ENCODE data around the gene CUBN. TPM values are rescaled to one million over a fixed set of nuclear protein-coding genes. Genes with fewer than 3 reads are reported as not detected.

CUBN gene
- polyA plus RNA-seq, 1 donor = 73.9 TPM

- H3K27ac ChIP-seq (ENCODE audit: low read length) = peak overlapping the region; percentile 1
- H3K36me3 ChIP-seq (ENCODE audit: control insufficient read depth, insufficient read depth, low read length) = peaks cover 13% of the 10 kb centered on the region
- no peak overlapping the region for H3K4me3 ChIP-seq (ENCODE audit: low read length)
- H3K27me3 ChIP-seq (ENCODE audit: control insufficient read depth, insufficient read depth, low read length) = no peaks in the 10 kb centered on the region
- WGBS (ENCODE audit: insufficient coverage, low lambda C conversion rate) = 100% methylated on average over 1 of the region's 2 CpGs
- no peak for DNase-seq
- H3K4me1 ChIP-seq (ENCODE audit: control insufficient read depth, insufficient read depth, low read length) = no peaks in the 10 kb centered on the region
- no peaks in the 10 kb centered on the region for H3K9me3 ChIP-seq (ENCODE audit: control insufficient read depth, low read depth, low read length)
Measured at GRCh38 chr10:17062493-17062892, 67.1 kb downstream of the CUBN start.

- Histone ChIP-seq H3K4me1 (ENCODE audit: control insufficient read depth, insufficient read depth, low read length) (no peaks in the 10 kb centered on the region), H3K9me3 (ENCODE audit: control insufficient read depth, low read depth, low read length) (no peaks in the 10 kb centered on the region), H3K4me3 (ENCODE audit: low read length) (no peak overlapping the region), H3K27ac (ENCODE audit: low read length) (no peak overlapping the region), H3K27me3 (ENCODE audit: control insufficient read depth, insufficient read depth, low read length) (no peaks in the 10 kb centered on the region), H3K36me3 (ENCODE audit: control insufficient read depth, insufficient read depth, low read length) (peaks cover 13% of the 10 kb centered on the region)
- WGBS (ENCODE audit: insufficient coverage, low lambda C conversion rate) = 94% methylated on average over 2 of the region's 7 CpGs
- DNase-seq = no peak
Measured at GRCh38 chr10:17062009-17062408, 67.6 kb downstream of the CUBN start.

GRCh38 chr10:17061418-17061817, 68.2 kb downstream of the CUBN start:
- H3K4me1 ChIP-seq (ENCODE audit: control insufficient read depth, insufficient read depth, low read length) = no peaks in the 10 kb centered on the region
- H3K27ac ChIP-seq (ENCODE audit: low read length) = no peak overlapping the region
- no peak overlapping the region for H3K4me3 ChIP-seq (ENCODE audit: low read length)
- no peak for DNase-seq
- no CpG with 5 or more reads among the region's 2 CpGs for WGBS (ENCODE audit: insufficient coverage, low lambda C conversion rate)
- H3K36me3 ChIP-seq (ENCODE audit: control insufficient read depth, insufficient read depth, low read length) = peaks cover 13% of the 10 kb centered on the region
- H3K27me3 ChIP-seq (ENCODE audit: control insufficient read depth, insufficient read depth, low read length) = no peaks in the 10 kb centered on the region
- H3K9me3 ChIP-seq (ENCODE audit: control insufficient read depth, low read depth, low read length) = no peaks in the 10 kb centered on the region

DNA sequence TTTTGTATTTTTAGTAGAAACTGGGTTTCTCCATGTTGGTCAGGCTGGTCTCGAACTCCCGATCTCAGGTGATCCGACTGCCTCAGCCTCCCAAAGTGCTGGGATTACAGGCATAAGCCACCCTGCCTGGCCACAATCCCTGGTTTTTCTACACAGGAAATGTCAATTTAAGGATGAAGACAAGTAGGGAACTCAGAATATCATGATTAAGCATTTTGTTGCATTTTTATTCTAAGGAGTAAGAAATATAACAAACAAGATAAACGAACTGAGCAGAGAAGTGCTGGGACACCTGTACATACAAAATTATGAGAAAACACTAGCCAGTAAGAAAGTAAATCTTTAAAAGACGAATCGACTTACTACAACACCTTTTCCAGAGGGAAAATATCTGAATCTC, 69.3 kb downstream of the CUBN start:
- H3K27me3 ChIP-seq (ENCODE audit: control insufficient read depth, insufficient read depth, low read length) = no peaks in the 10 kb centered on the region
- H3K27ac ChIP-seq (ENCODE audit: low read length) = no peak overlapping the region
- no peaks in the 10 kb centered on the region for H3K9me3 ChIP-seq (ENCODE audit: control insufficient read depth, low read depth, low read length)
- H3K36me3 ChIP-seq (ENCODE audit: control insufficient read depth, insufficient read depth, low read length) = peaks cover 12% of the 10 kb centered on the region
- WGBS (ENCODE audit: insufficient coverage, low lambda C conversion rate) = 78% methylated on average over 3 of the region's 6 CpGs
- no peak overlapping the region for H3K4me3 ChIP-seq (ENCODE audit: low read length)
- no peaks in the 10 kb centered on the region for H3K4me1 ChIP-seq (ENCODE audit: control insufficient read depth, insufficient read depth, low read length)
- DNase-seq = no peak

GRCh38 chr10:17059197-17059688, 70.4 kb downstream of the CUBN start:
- Histone ChIP-seq H3K9me3 (ENCODE audit: control insufficient read depth, low read depth, low read length) (no peaks in the 10 kb centered on the region), H3K4me3 (ENCODE audit: low read length) (no peak overlapping the region), H3K27me3 (ENCODE audit: control insufficient read depth, insufficient read depth, low read length) (no peaks in the 10 kb centered on the region), H3K4me1 (ENCODE audit: control insufficient read depth, insufficient read depth, low read length) (no peaks in the 10 kb centered on the region), H3K27ac (ENCODE audit: low read length) (no peak overlapping the region), H3K36me3 (ENCODE audit: control insufficient read depth, insufficient read depth, low read length) (peaks cover 8% of the 10 kb centered on the region)
- DNase-seq = no peak

DNA sequence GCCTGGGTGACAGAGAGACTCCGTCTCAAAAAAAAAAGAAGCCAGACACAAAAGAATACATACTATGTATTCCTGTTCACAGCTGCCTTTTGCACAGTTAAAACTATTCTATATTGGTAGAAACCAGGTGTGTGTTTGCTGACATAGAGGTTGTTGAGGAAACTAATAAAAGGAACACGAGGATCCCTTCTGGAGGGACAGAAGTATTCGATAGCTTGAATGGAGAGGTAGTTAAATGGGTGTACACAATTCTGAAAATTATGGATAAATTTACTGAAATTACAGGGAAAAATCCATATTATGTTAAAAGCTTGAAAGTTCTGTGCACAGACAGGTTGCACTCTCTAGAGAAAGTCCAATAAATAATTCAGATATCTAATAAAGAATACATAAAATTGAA, 71.5 kb downstream of the CUBN start:
- Histone ChIP-seq H3K36me3 (ENCODE audit: control insufficient read depth, insufficient read depth, low read length) (peaks cover 2% of the 10 kb centered on the region), H3K27ac (ENCODE audit: low read length) (no peak overlapping the region), H3K27me3 (ENCODE audit: control insufficient read depth, insufficient read depth, low read length) (no peaks in the 10 kb centered on the region), H3K4me1 (ENCODE audit: control insufficient read depth, insufficient read depth, low read length) (no peaks in the 10 kb centered on the region), H3K9me3 (ENCODE audit: control insufficient read depth, low read depth, low read length) (no peaks in the 10 kb centered on the region), H3K4me3 (ENCODE audit: low read length) (no peak overlapping the region)
- 90% methylated on average over 3 of the region's 3 CpGs for WGBS (ENCODE audit: insufficient coverage, low lambda C conversion rate)
- no peak for DNase-seq

DNA sequence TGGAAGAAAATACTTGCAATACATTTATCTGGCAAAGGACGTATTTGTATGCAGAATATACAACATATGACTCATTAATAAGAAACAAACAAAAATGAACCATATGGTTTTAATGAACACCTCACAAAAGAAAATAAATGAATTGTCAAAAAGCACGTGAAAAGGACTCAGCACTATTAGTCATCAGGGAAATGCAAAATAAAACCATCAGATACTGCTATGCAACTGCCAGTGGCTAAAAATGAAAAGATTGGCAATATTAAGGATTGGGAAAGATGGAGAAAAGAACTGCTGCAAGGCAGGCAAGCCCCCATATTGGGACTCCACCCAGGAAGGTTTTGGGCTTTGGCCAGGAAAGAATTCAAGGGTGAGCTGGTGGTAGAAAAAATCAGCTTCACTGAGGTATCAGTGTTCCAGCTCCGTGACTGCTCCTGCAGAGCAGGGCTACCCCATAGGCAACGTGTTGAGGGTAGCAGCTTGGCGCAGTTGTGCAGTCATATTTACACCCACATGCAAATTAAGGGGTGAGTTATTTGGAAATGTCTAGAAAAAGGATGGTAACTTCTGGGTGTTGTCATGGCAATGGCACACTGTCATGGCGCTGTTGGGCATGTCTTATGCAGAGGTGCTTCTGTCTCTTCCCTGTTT, 72.7 kb downstream of the CUBN start:
- no peak overlapping the region for H3K4me3 ChIP-seq (ENCODE audit: low read length)
- no peaks in the 10 kb centered on the region for H3K27me3 ChIP-seq (ENCODE audit: control insufficient read depth, insufficient read depth, low read length)
- H3K9me3 ChIP-seq (ENCODE audit: control insufficient read depth, low read depth, low read length) = no peaks in the 10 kb centered on the region
- H3K4me1 ChIP-seq (ENCODE audit: control insufficient read depth, insufficient read depth, low read length) = no peaks in the 10 kb centered on the region
- WGBS (ENCODE audit: insufficient coverage, low lambda C conversion rate) = no CpG with 5 or more reads among the region's 6 CpGs
- H3K36me3 ChIP-seq (ENCODE audit: control insufficient read depth, insufficient read depth, low read length) = no peaks in the 10 kb centered on the region
- H3K27ac ChIP-seq (ENCODE audit: low read length) = no peak overlapping the region
- DNase-seq = no peak

GRCh38 chr10:17053513-17053912, 76.1 kb downstream of the CUBN start:
- no peak overlapping the region for H3K4me3 ChIP-seq (ENCODE audit: low read length)
- no peaks in the 10 kb centered on the region for H3K4me1 ChIP-seq (ENCODE audit: control insufficient read depth, insufficient read depth, low read length)
- WGBS (ENCODE audit: insufficient coverage, low lambda C conversion rate) = 97% methylated on average over 3 of the region's 3 CpGs
- no peaks in the 10 kb centered on the region for H3K27me3 ChIP-seq (ENCODE audit: control insufficient read depth, insufficient read depth, low read length)
- no peaks in the 10 kb centered on the region for H3K9me3 ChIP-seq (ENCODE audit: control insufficient read depth, low read depth, low read length)
- H3K27ac ChIP-seq (ENCODE audit: low read length) = no peak overlapping the region
- no peak for DNase-seq
- H3K36me3 ChIP-seq (ENCODE audit: control insufficient read depth, insufficient read depth, low read length) = peaks cover 10% of the 10 kb centered on the region

- Histone ChIP-seq H3K27me3 (ENCODE audit: control insufficient read depth, insufficient read depth, low read length) (no peaks in the 10 kb centered on the region), H3K4me3 (ENCODE audit: low read length) (no peak overlapping the region), H3K9me3 (ENCODE audit: control insufficient read depth, low read depth, low read length) (no peaks in the 10 kb centered on the region), H3K27ac (ENCODE audit: low read length) (no peak overlapping the region), H3K36me3 (ENCODE audit: control insufficient read depth, insufficient read depth, low read length) (peaks cover 10% of the 10 kb centered on the region), H3K4me1 (ENCODE audit: control insufficient read depth, insufficient read depth, low read length) (no peaks in the 10 kb centered on the region)
- DNase-seq = no peak
Measured at GRCh38 chr10:17053061-17053460, 76.5 kb downstream of the CUBN start.

DNA sequence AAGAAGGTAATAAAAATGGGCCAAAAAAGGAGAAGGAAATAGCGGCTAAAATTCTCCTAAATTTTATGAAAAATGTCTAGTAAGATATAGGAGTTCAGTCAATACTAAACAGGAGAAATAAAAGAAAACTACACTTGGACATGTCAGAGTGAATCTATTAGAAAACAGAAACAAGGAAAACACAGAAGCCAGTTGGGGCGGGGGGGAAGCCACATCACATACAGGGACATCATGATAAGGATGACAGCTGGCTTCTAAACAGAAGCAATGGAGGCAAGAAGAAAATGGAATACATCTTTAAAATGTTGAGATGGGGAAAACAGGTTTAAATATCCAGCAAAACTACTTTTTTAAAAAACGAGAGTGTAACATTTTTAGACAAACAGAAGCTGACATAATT, 77.8 kb downstream of the CUBN start:
- no peaks in the 10 kb centered on the region for H3K27me3 ChIP-seq (ENCODE audit: control insufficient read depth, insufficient read depth, low read length)
- 90% methylated on average over 2 of the region's 3 CpGs for WGBS (ENCODE audit: insufficient coverage, low lambda C conversion rate)

GRCh38 chr10:17049195-17049594, 80.4 kb downstream of the CUBN start:
- Histone ChIP-seq H3K4me3 (ENCODE audit: low read length) (no peak overlapping the region), H3K27me3 (ENCODE audit: control insufficient read depth, insufficient read depth, low read length) (no peaks in the 10 kb centered on the region), H3K4me1 (ENCODE audit: control insufficient read depth, insufficient read depth, low read length) (no peaks in the 10 kb centered on the region), H3K36me3 (ENCODE audit: control insufficient read depth, insufficient read depth, low read length) (peaks cover 15% of the 10 kb centered on the region), H3K9me3 (ENCODE audit: control insufficient read depth, low read depth, low read length) (no peaks in the 10 kb centered on the region), H3K27ac (ENCODE audit: low read length) (no peak overlapping the region)
- WGBS (ENCODE audit: insufficient coverage, low lambda C conversion rate) = no CpG with 5 or more reads among the region's 1 CpG
- DNase-seq = no peak

More for the DNA sequence above, 77.8 kb downstream of the CUBN start:
- Histone ChIP-seq H3K4me1 (ENCODE audit: control insufficient read depth, insufficient read depth, low read length) (no peaks in the 10 kb centered on the region), H3K4me3 (ENCODE audit: low read length) (no peak overlapping the region), H3K27ac (ENCODE audit: low read length) (no peak overlapping the region), H3K36me3 (ENCODE audit: control insufficient read depth, insufficient read depth, low read length) (peaks cover 13% of the 10 kb centered on the region), H3K9me3 (ENCODE audit: control insufficient read depth, low read depth, low read length) (no peaks in the 10 kb centered on the region)
- no peak for DNase-seq

Data from large intestine (tissue), 3 donors.